A549 (cell line): ENCODE data around the gene AUTS2. TPM values are rescaled to one million over a fixed set of nuclear protein-coding genes. Genes with fewer than 3 reads are reported as not detected.

Source experiments
- ATAC-seq, 2 experiments: fragments of 200-7000 bp in 1 of 2; fragments of >200 bp in 1 of 2; cut with Nextera tagmentation in 1 of 2; cut with Tn5 transposase in 1 of 2; 3 replicates each; pipeline versions ENCODE4 v1.8.0 to v1.9.1; 2018 to 2020; ENCODE audit warnings: mild to moderate bottlenecking in 1 of 2, moderate library complexity in 1 of 2
- CTCF ChIA-PET: fragments of 300-600 bp; sonication (Branson Sonifier 250); formaldehyde crosslinking; extraction: SDS; loops from one replicate; lab custom pipeline; 2021; ENCODE audit warnings: antibody characterized with exemption, inconsistent platforms; lab: Yijun Ruan, JAX
- POLR2A ChIA-PET: fragments of 350-600 bp; formaldehyde crosslinking; extraction: SDS; loops from one replicate; lab custom pipeline; 2021; ENCODE audit warnings: antibody characterized with exemption, inconsistent platforms; lab: Yijun Ruan, JAX
- DNase-seq, 2 experiments: peaks; one replicate each; pipeline versions ENCODE4 v3.0.0 to v3.0.0-alpha.2; 2011 to 2016; ENCODE audit warnings: low read depth in 1 of 2, low spot score in 1 of 2
- FAIRE-seq: peaks from 2 replicates; lab custom pipeline; 2011; peaks lifted over from hg19 to GRCh38; lab: Jason Lieb, UNC
- H3K27ac ChIP-seq, 2 experiments: fragments of >200 bp; sonication (Bioruptor Twin); formaldehyde crosslinking; 3 replicates each; pipeline ENCODE4 v1.5.1; 2016 to 2017
- H3K4me1 ChIP-seq: fragments of >200 bp; sonication (Bioruptor Twin); formaldehyde crosslinking; 3 replicates; pipeline ENCODE4 v1.6.1; 2016
- H3K4me2 ChIP-seq: fragments of >200 bp; sonication (Bioruptor Twin); formaldehyde crosslinking; 3 replicates; pipeline ENCODE4 v1.6.1; 2016
- H3K4me3 ChIP-seq: fragments of >200 bp; sonication (Bioruptor Twin); formaldehyde crosslinking; 3 replicates; pipeline ENCODE4 v1.5.1; 2016
- H3K9me3 ChIP-seq: fragments of >200 bp; sonication (Bioruptor Twin); formaldehyde crosslinking; 3 replicates; pipeline ENCODE4 v1.6.1; 2016
- BCL3 ChIP-seq: fragments of >200 bp; sonication (Bioruptor Twin); formaldehyde crosslinking; IDR thresholded peaks from 3 replicates; pipeline ENCODE4 v1.6.1; 2016
- BHLHE40 ChIP-seq: IDR thresholded peaks from 2 replicates; pipeline ENCODE4 v1.6.1; 2012; ENCODE audit warnings: low read depth, low read length, inconsistent platforms
- CBX8 ChIP-seq: fragments of 200-600 bp; sonication (generic); IDR thresholded peaks from 2 replicates; pipeline ENCODE4 v1.6.1; 2016
- CHD2 ChIP-seq: fragments of 150-350 bp; IDR thresholded peaks from 2 replicates; pipeline ENCODE4 v1.6.1; 2014; ENCODE audit warnings: low read length; ENCODE audit not compliant: partially characterized antibody
- CHD4 ChIP-seq: fragments of 200-600 bp; sonication (generic); IDR thresholded peaks from 2 replicates; pipeline ENCODE4 v1.6.1; 2016; ENCODE audit warnings: antibody characterized with exemption, mild to moderate bottlenecking, borderline replicate concordance
- CTCF ChIP-seq: fragments of >200 bp; sonication (Bioruptor Twin); formaldehyde crosslinking; IDR thresholded peaks from 3 replicates; pipeline ENCODE4 v1.5.1; 2016
- E2F6 ChIP-seq: IDR thresholded peaks from 2 replicates; pipeline ENCODE4 v1.6.1; 2012; ENCODE audit warnings: low read depth, borderline replicate concordance
- EHF ChIP-seq: fragments of 250-450 bp; sonication (Bioruptor Pico); IDR thresholded peaks from 2 replicates; pipeline ENCODE4 v1.5.0; 2020; ENCODE audit warnings: mild to moderate bottlenecking
- MAFK ChIP-seq: fragments of 450-650 bp; IDR thresholded peaks from 2 replicates; pipeline ENCODE4 v1.6.1; 2014; ENCODE audit not compliant: partially characterized antibody
- NFE2L2 ChIP-seq: fragments of 150-350 bp; conservative IDR thresholded peaks from 2 replicates; pipeline ENCODE4 v1.6.1; 2014; ENCODE audit warnings: low read length
- RARB ChIP-seq: fragments of 250-450 bp; sonication (Bioruptor Pico); IDR thresholded peaks from 2 replicates; pipeline ENCODE4 v1.8.0; 2021; ENCODE audit warnings: mild to moderate bottlenecking, moderate library complexity
- RCOR1 ChIP-seq: fragments of 150-350 bp; IDR thresholded peaks from 2 replicates; pipeline ENCODE4 v1.6.1; 2014; ENCODE audit warnings: antibody characterized with exemption, low read length, low read depth
- REST ChIP-seq: fragments of 200-600 bp; sonication (generic); IDR thresholded peaks from 2 replicates; pipeline ENCODE4 v1.6.1; 2016; ENCODE audit warnings: antibody characterized with exemption, mild to moderate bottlenecking, moderate library complexity
- RFX5 ChIP-seq: fragments of 450-650 bp; IDR thresholded peaks from 2 replicates; pipeline ENCODE4 v1.7.1; 2014; ENCODE audit warnings: antibody characterized with exemption, mild to moderate bottlenecking, moderate library complexity
- RNF2 ChIP-seq: fragments of 200-600 bp; sonication (generic); IDR thresholded peaks from 2 replicates; pipeline ENCODE4 v1.6.1; 2016; ENCODE audit warnings: low read depth, mild to moderate bottlenecking, antibody characterized with exemption, moderate library complexity, borderline replicate concordance
- SREBF2 ChIP-seq: fragments of 450-650 bp; IDR thresholded peaks from 2 replicates; pipeline ENCODE4 v1.6.1; 2014; ENCODE audit warnings: mild to moderate bottlenecking, moderate library complexity
- ZSCAN20 ChIP-seq: fragments of 250-450 bp; sonication (Bioruptor Pico); IDR thresholded peaks from 2 replicates; pipeline ENCODE4 v1.8.0; 2022; ENCODE audit warnings: mild to moderate bottlenecking, moderate library complexity
- WGBS: methylation state at CpG from one replicate; pipeline ENCODE4 v1.1.6; 2017; ENCODE audit errors: missing lambda C conversion rate; 5-methylcytosine and 5-hydroxymethylcytosine counted together
- polyA plus RNA-seq, 4 experiments: library from polyadenylated mRNA; depleted of rRNA in 3 of 4; stranded (reverse); fragments of >200 nt; fragmentation: RNase III in 1 of 4; extraction: RNeasy Plus Mini Kit Qiagen cat#74134 plus additional on column Dnase treatment in 1 of 4; gene quantifications; 2 replicates in 3 of 4; 3 replicates in 1 of 4; pipeline ENCODE4 v1.2.3, GENCODE V29; 2011 to 2017

The AUTS2 gene
- polyA plus RNA-seq, 2 of the 4 experiments (the other 2 are of a cell fraction), result 1.6 to 3.6 TPM

GRCh38 chr7:70183278-70183677 is 585.0 kb downstream of the AUTS2 start (continued):
- no peak for TF ChIP-seq ZSCAN20

GRCh38 chr7:70188901-70189650 is 590.8 kb downstream of the AUTS2 start:
- ATAC-seq (no peak), DNase-seq (no peak), FAIRE-seq (no peak)
- no peak for TF ChIP-seq NFE2L2
- no peak for TF ChIP-seq BCL3
- TF ChIP-seq RFX5, result no peak
- no peak for TF ChIP-seq ZSCAN20
- TF ChIP-seq E2F6, result no peak
- no peak for TF ChIP-seq CBX8
- no peak for TF ChIP-seq RARB (CRISPR knock-in tag)
- TF ChIP-seq CTCF, result no peak
- no peak overlapping the region for H3K4me2 ChIP-seq
- no peaks in the 10 kb centered on the region for H3K4me1 ChIP-seq
- POLR2A ChIA-PET, result no interaction called here
- peaks cover 6% of the 10 kb centered on the region; the same call in 2 of the 3 replicates for H3K9me3 ChIP-seq
- WGBS, result 29% methylated on average over 4 of the region's 4 CpGs
- H3K4me3 ChIP-seq, result no peak overlapping the region
- CTCF ChIA-PET, result no interaction called here
- H3K27ac ChIP-seq, result no peak overlapping the region

GRCh38 chr7:70189776-70190175 is 591.5 kb downstream of the AUTS2 start:
- TF ChIP-seq RNF2 (no peak), CHD4 (no peak), RCOR1 (no peak), EHF (CRISPR knock-in tag) (no peak), BHLHE40 (no peak), MAFK (no peak), SREBF2 (no peak), CHD2 (no peak), REST (no peak)
- ATAC-seq, result no peak

More at GRCh38 chr7:70189776-70190175, 591.5 kb downstream of the AUTS2 start:
- Histone ChIP-seq H3K4me3 (no peak overlapping the region), H3K9me3 (peaks cover 6% of the 10 kb centered on the region; the same call in 2 of the 3 replicates), H3K4me1 (no peaks in the 10 kb centered on the region), H3K27ac (no peak overlapping the region), H3K4me2 (no peak overlapping the region)
- no peak for DNase-seq
- ChIA-PET CTCF (no interaction called here), POLR2A (no interaction called here)
- FAIRE-seq, result no peak
- 8% methylated on average over 4 of the region's 4 CpGs for WGBS
